HepG2 (cell line): ENCODE measurements around the gene FGGY. TPM values are rescaled to one million over a fixed set of nuclear protein-coding genes. Genes with fewer than 3 reads are reported as not detected.

Source experiments
- AGO2 ChIP-seq: fragments of 200-400 bp; formaldehyde crosslinking; optimal IDR thresholded peaks from 2 replicates; pipeline ENCODE3; 2017; ENCODE audit warnings: mild to moderate bottlenecking, low read depth, low read length, moderate library complexity
- ARHGAP35 ChIP-seq: sonication (generic); formaldehyde crosslinking; IDR thresholded peaks from 2 replicates; pipeline ENCODE4 v1.9.0; 2022; ENCODE audit warnings: mild to moderate bottlenecking, inconsistent platforms, moderate library complexity, missing genetic modification reagents, borderline replicate concordance
- ASH2L ChIP-seq: fragments of 300-600, 200-600 bp; sonication (generic); IDR thresholded peaks from 2 replicates; pipeline ENCODE4 v1.7.0; 2017; ENCODE audit warnings: low read depth, mild to moderate bottlenecking, moderate library complexity, mixed read lengths, low read length; ENCODE audit not compliant: insufficient read length
- CEBPG ChIP-seq: IDR thresholded peaks from 2 replicates; pipeline ENCODE4 v1.6.1; 2016
- CSRNP2 ChIP-seq: sonication (generic); formaldehyde crosslinking; conservative IDR thresholded peaks from 2 replicates; pipeline ENCODE4 v1.8.0; 2022; ENCODE audit warnings: low read depth, missing genetic modification reagents
- HDAC1 ChIP-seq: sonication (generic); formaldehyde crosslinking; IDR thresholded peaks from 2 replicates; pipeline ENCODE4 v1.5.1; 2020; ENCODE audit warnings: mild to moderate bottlenecking, missing genetic modification reagents
- HOXA5 ChIP-seq: sonication (generic); formaldehyde crosslinking; IDR thresholded peaks from 2 replicates; pipeline ENCODE4 v1.4.0; 2020; ENCODE audit warnings: missing genetic modification reagents
- NR2F6 ChIP-seq, 2 experiments: IDR thresholded peaks; 2 replicates each; pipeline ENCODE4 v1.6.1; 2016; ENCODE audit warnings: antibody characterized with exemption in 1 of 2, mild to moderate bottlenecking in 1 of 2
- SOX5 ChIP-seq: IDR thresholded peaks from 2 replicates; pipeline ENCODE4 v1.6.1; 2016; ENCODE audit warnings: borderline replicate concordance
- SOX6 ChIP-seq, 2 experiments: fragments of 450-650 bp in 1 of 2; sonication (generic) in 1 of 2; formaldehyde crosslinking in 1 of 2; IDR thresholded peaks; 2 replicates each; pipeline versions ENCODE4 v1.4.0 to v1.6.1; 2017 to 2020; ENCODE audit warnings: antibody characterized with exemption in 1 of 2, mild to moderate bottlenecking in 1 of 2, missing genetic modification reagents in 1 of 2
- TFE3 ChIP-seq: IDR thresholded peaks from 2 replicates; pipeline ENCODE4 v1.6.1; 2016
- ZFP82 ChIP-seq: sonication (generic); formaldehyde crosslinking; IDR thresholded peaks from 2 replicates; pipeline ENCODE4 v1.5.1; 2020; ENCODE audit warnings: mild to moderate bottlenecking, missing genetic modification reagents, borderline replicate concordance
- ZMYM4 ChIP-seq: sonication (generic); formaldehyde crosslinking; IDR thresholded peaks from 2 replicates; pipeline ENCODE4 v1.8.1; 2023; ENCODE audit warnings: mild to moderate bottlenecking, missing genetic modification reagents
- ZNF318 ChIP-seq: sonication (generic); formaldehyde crosslinking; IDR thresholded peaks from 2 replicates; pipeline ENCODE4 v1.4.0; 2020; ENCODE audit warnings: mild to moderate bottlenecking, missing genetic modification reagents
- ZNF367 ChIP-seq: sonication (generic); formaldehyde crosslinking; IDR thresholded peaks from 2 replicates; pipeline ENCODE4 v1.4.0; 2020; ENCODE audit warnings: missing genetic modification reagents, borderline replicate concordance
- ZNF703 ChIP-seq: sonication (generic); formaldehyde crosslinking; IDR thresholded peaks from 2 replicates; pipeline ENCODE4 v1.5.1; 2020; ENCODE audit warnings: missing genetic modification reagents, mild to moderate bottlenecking, moderate library complexity, borderline replicate concordance
- ZZZ3 ChIP-seq: sonication (generic); formaldehyde crosslinking; IDR thresholded peaks from 2 replicates; pipeline ENCODE4 v1.4.0; 2020; ENCODE audit warnings: missing genetic modification reagents, mild to moderate bottlenecking, borderline replicate concordance
- polyA plus RNA-seq, 8 experiments: library from polyadenylated mRNA; depleted of rRNA in 3 of 8; stranded (reverse) in 7 of 8; unstranded in 1 of 8; fragments of >200 nt; fragmentation: Illumina TruSeq in 4 of 8; extraction: Trizol in 4 of 8; gene quantifications; 2 replicates each; pipeline versions ENCODE4 v1.2.1 to v1.2.3, GENCODE V29; 2011 to 2016; ENCODE audit warnings: low read depth in 4 of 8, missing spikeins in 1 of 8, mixed read lengths in 1 of 8; ENCODE audit not compliant: insufficient read depth in 1 of 8
- total RNA-seq, 5 experiments: library from RNA; depleted of rRNA; stranded (reverse); fragments of >200 nt; fragmentation: Illumina TruSeq; extraction: Trizol; gene quantifications; 2 replicates each; pipeline ENCODE4 v1.2.3, GENCODE V29; 2016; ENCODE audit warnings: low read depth in 1 of 5

The FGGY gene
- total and polyA plus RNA-seq, 2 of the 13 experiments (the other 11 are each of a cell fraction or from before 2014, with no cell fraction given), result 15.7 to 27.5 TPM

GRCh38 chr1:59432531-59433439 lies 135.9 kb downstream of the FGGY start (continued):
- TF ChIP-seq CSRNP2 (CRISPR knock-in tag), result no peak
- no peak for TF ChIP-seq HOXA5 (CRISPR knock-in tag)
- 0 out of 2 replicates have a peak, but pooled peaks have one; percentile 15 for TF ChIP-seq TFE3 (CRISPR knock-in tag)
- TF ChIP-seq ZNF318, result no peak
- no peak for TF ChIP-seq NR2F6 (IDR thresholded peaks at IDR 0.05)
- TF ChIP-seq NR2F6 (CRISPR knock-in tag; IDR thresholded peaks at IDR 0.05), result peak; percentile 45; the same call in 1 of the 2 replicates
- TF ChIP-seq HDAC1 (CRISPR knock-in tag), result no peak
- no peak for TF ChIP-seq ZNF367 (CRISPR knock-in tag)
- TF ChIP-seq ZZZ3, result no peak
- 0 out of 2 replicates have a peak, but pooled peaks have one; percentile 47 for TF ChIP-seq ZFP82 (CRISPR knock-in tag)
- 0 out of 2 replicates have a peak, but pooled peaks have one; percentile 10 for TF ChIP-seq CEBPG (CRISPR knock-in tag)
- TF ChIP-seq ZNF703 (CRISPR knock-in tag), result no peak
- TF ChIP-seq ARHGAP35 (CRISPR knock-in tag), result no peak
- TF ChIP-seq ASH2L, result peak; percentile 38
- TF ChIP-seq SOX6 (IDR thresholded peaks at IDR 0.05), result no peak
- TF ChIP-seq SOX6 (CRISPR knock-in tag; IDR thresholded peaks at IDR 0.05), result no peak
- peak; percentile 15; the same call in 1 of the 2 replicates for TF ChIP-seq SOX5 (CRISPR knock-in tag)
- TF ChIP-seq ZMYM4, result peak; percentile 61
- no peak for TF ChIP-seq AGO2
